Stimulated activated CD8-positive, alpha-beta memory T cell treated with anti-CD3 and anti-CD28 coated beads, Interleukin-2, amount 100 ng/mL, for 1 hour (primary cell): ENCODE measurements around the gene NUMBL.
A peak's percentile ranks its signal among the peaks of the same experiment; 100 is the strongest.

ENCODE experiments used
- DNase-seq, 2 donors: peaks; one replicate each; pipeline ENCODE4 v3.0.0-alpha.2; 2020; ENCODE audit warnings: low read depth in 2 of 2

The NUMBL gene

GRCh38 chr19:40716482-40717324, 26.3 kb upstream of the NUMBL start, which contains the start of the genes COQ8B and ITPKC:
COQ8B (minus strand) TSS chr19:40716886; CDS start chr19:40714632, 2,254 bp downstream.
ITPKC (plus strand) TSS chr19:40717112; CDS start chr19:40717136, 24 bp downstream.
- peak; percentile 100 for DNase-seq

GRCh38 chr19:40716031-40716481, 25.6 kb upstream of the NUMBL start:
- peak; percentile 42 to 61 for DNase-seq

- peak; percentile 84 to 87 for DNase-seq
These were observed 24.2 kb upstream of the NUMBL start for GRCh38 chr19:40714441-40715299.

- DNase-seq: no peak
These were observed 23.5 kb upstream of the NUMBL start for GRCh38 chr19:40713939-40714338.

- DNase-seq: no peak
These were observed 19.4 kb upstream of the NUMBL start for GRCh38 chr19:40709817-40710216.

GRCh38 chr19:40707615-40708014, 17.2 kb upstream of the NUMBL start:
- DNase-seq: no peak

GRCh38 chr19:40705950-40706619, 15.6 kb upstream of the NUMBL start:
- no peak for DNase-seq

GRCh38 chr19:40705362-40705651, 14.9 kb upstream of the NUMBL start:
- DNase-seq: no peak

- no peak for DNase-seq
These were observed 14.3 kb upstream of the NUMBL start for GRCh38 chr19:40704491-40705361.

- no peak for DNase-seq
These were observed 12.7 kb upstream of the NUMBL start for GRCh38 chr19:40703029-40703755.

GRCh38 chr19:40702337-40703012, 12.0 kb upstream of the NUMBL start:
- no peak for DNase-seq

- DNase-seq: no peak
These were observed 11.3 kb upstream of the NUMBL start for GRCh38 chr19:40701758-40702157.

GRCh38 chr19:40700083-40700482, 9.6 kb upstream of the NUMBL start:
- no peak for DNase-seq

- no peak for DNase-seq
These were observed 6.6 kb upstream of the NUMBL start for GRCh38 chr19:40697007-40697406.

GRCh38 chr19:40695881-40696280, 5.4 kb upstream of the NUMBL start:
- DNase-seq: no peak

GRCh38 chr19:40693896-40694295, 3.4 kb upstream of the NUMBL start:
- no peak for DNase-seq

GRCh38 chr19:40693150-40693788, 2.8 kb upstream of the NUMBL start:
- no peak for DNase-seq

- no peak for DNase-seq
These were observed 1.7 kb upstream of the NUMBL start for GRCh38 chr19:40692212-40692551.

- no peak for DNase-seq
These were observed 1.2 kb upstream of the NUMBL start for GRCh38 chr19:40691421-40692211.
